ENCODE results near the gene TRIM14. TPM values are rescaled to one million over a fixed set of nuclear protein-coding genes. Genes with fewer than 3 reads are reported as not detected.

The TRIM14 gene
- total RNA-seq, 1 donor from 2014 or later: 25.8 TPM

DNA sequence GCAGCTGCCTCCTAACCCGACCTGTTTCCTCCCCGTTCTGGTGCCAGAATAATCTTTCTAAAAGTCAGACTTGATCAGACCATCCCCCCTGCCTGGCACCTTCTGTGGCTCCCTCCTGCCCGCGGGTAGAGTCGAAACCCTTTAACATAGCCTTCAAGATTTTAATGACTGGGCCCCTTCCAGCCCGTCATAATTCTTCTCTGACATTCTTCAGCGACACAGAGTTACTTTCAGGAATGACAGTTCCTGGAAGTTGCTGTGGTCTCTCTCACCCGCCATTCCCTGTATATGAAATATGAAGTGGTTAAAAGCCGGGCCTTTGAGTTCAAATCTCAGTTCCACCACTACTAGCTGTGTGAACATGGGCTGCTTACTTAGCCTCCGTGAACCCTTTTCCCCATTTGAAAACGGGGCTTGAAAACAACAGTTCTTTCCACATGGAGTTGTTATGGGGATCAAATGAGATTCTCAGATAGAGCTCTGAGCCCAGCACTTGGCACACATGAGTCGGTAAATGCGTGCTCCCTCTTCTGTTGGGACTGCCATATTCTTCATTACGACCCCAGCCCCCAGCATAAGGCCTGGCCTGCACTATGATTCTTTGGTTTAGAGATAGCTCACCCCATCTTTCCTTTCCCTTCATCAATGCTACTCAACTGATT lies 61.8 kb downstream of the TRIM14 start:
- Histone ChIP-seq H3K4me3 (peak overlapping the region; percentile 65 to 87), H3K9me3 (no peaks in the 10 kb centered on the region), H3K27ac (peak overlapping the region; percentile 92), H3K4me1 (peaks cover 23% of the 10 kb centered on the region), H3K27me3 (no peaks in the 10 kb centered on the region), H3K36me3 (peaks cover 0 to 12% of the 10 kb centered on the region in 2 donors)
- no peak for DNase-seq (ENCODE audit: extremely low spot score in 2 of 2)
- intact Hi-C loops (cut with DNase I): loop anchor here (5.0 kb wide), 1 partner anchor 75 kb away; the partner anchor contains the start of gene ANP32B
- TF ChIP-seq, protein P1, sequence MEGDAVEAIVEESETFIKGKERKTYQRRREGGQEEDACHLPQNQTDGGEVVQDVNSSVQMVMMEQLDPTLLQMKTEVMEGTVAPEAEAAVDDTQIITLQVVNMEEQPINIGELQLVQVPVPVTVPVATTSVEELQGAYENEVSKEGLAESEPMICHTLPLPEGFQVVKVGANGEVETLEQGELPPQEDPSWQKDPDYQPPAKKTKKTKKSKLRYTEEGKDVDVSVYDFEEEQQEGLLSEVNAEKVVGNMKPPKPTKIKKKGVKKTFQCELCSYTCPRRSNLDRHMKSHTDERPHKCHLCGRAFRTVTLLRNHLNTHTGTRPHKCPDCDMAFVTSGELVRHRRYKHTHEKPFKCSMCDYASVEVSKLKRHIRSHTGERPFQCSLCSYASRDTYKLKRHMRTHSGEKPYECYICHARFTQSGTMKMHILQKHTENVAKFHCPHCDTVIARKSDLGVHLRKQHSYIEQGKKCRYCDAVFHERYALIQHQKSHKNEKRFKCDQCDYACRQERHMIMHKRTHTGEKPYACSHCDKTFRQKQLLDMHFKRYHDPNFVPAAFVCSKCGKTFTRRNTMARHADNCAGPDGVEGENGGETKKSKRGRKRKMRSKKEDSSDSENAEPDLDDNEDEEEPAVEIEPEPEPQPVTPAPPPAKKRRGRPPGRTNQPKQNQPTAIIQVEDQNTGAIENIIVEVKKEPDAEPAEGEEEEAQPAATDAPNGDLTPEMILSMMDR (IDR thresholded peaks at IDR 0.05): no peak
- TF ChIP-seq POLR2A (IDR thresholded peaks at IDR 0.05) (no peak), POLR2AphosphoS5 (IDR thresholded peaks at IDR 0.05; ENCODE audit: insufficient read depth in 1 of 2, low read depth in 1 of 2) (no peak)

GRCh38 chr9:98056269-98057137 lies 62.5 kb downstream of the TRIM14 start, which contains the start of gene NANS:
Gene NANS, plus strand, starts transcription at chr9:98056732. Its CDS starts 77 bp downstream, at chr9:98056809.
- Histone ChIP-seq H3K27me3 (no peaks in the 10 kb centered on the region), H3K27ac (peak within 1 kb of the TSS; percentile 92), H3K4me3 (peak within 1 kb of the TSS; percentile 65 to 87), H3K36me3 (peaks cover 0 to 7% of the 10 kb centered on the region in 2 donors), H3K9me3 (no peaks in the 10 kb centered on the region), H3K4me1 (peaks cover 23% of the 10 kb centered on the region)
- peak in 1 of 2 donors; percentile 95 for DNase-seq (ENCODE audit: extremely low spot score in 2 of 2)
- intact Hi-C loops (cut with DNase I): loop anchor here (5.0 kb wide), 1 partner anchor 74 kb away; the partner anchor contains the start of gene ANP32B
- TF ChIP-seq POLR2A (IDR thresholded peaks at IDR 0.05) (peak; percentile 58 to 93), POLR2AphosphoS5 (IDR thresholded peaks at IDR 0.05; ENCODE audit: insufficient read depth in 1 of 2, low read depth in 1 of 2) (peak in 1 of 2 donors; percentile 97)
- TF ChIP-seq, protein P1 (IDR thresholded peaks at IDR 0.05): no peak

DNA sequence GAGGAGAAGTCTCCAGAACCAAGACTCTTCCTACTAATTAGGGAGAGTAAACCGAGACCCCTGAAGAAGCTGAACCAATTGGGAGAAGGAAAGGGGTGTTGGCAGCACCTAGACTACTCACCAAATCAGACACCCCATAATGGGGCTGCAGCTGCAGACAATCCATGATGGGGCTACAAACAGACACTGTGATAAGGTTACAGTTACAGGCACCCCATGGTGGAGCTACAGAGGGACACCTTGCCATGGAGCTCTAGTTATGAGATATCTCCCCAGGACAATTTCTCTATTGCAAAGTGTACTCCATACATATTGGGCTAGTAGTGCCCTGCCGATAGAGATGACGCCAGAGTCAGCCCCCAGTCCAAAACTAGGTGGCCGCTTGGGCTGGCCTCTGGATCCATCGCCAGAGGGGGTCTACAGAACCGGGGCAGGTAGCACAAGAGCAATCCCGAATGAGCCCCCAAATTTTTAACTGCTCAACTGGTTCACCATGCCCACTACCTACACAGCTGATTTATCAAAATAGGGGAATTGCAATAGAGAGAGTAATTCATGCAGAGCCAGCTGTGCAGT lies 64.6 kb downstream of the TRIM14 start:
- intact Hi-C loops (cut with DNase I): no loop called here

GRCh38 chr9:98050351-98050750 lies 68.7 kb downstream of the TRIM14 start:
- TF ChIP-seq POLR2AphosphoS5 (IDR thresholded peaks at IDR 0.05; ENCODE audit: insufficient read depth in 1 of 2, low read depth in 1 of 2): no peak
- TF ChIP-seq, protein P1 (IDR thresholded peaks at IDR 0.05): no peak
- no peak for TF ChIP-seq POLR2A (IDR thresholded peaks at IDR 0.05)
- intact Hi-C loops (cut with DNase I): no loop called here

More for the DNA sequence above, 64.6 kb downstream of the TRIM14 start:
- H3K27me3 ChIP-seq: no peaks in the 10 kb centered on the region
- H3K4me3 ChIP-seq: no peak overlapping the region
- peaks cover 22% of the 10 kb centered on the region for H3K4me1 ChIP-seq
- no peak overlapping the region for H3K27ac ChIP-seq
- TF ChIP-seq POLR2AphosphoS5 (IDR thresholded peaks at IDR 0.05; ENCODE audit: insufficient read depth in 1 of 2, low read depth in 1 of 2) (no peak), POLR2A (IDR thresholded peaks at IDR 0.05) (no peak)
- no peak for DNase-seq (ENCODE audit: extremely low spot score in 2 of 2)
- no peaks in the 10 kb centered on the region for H3K36me3 ChIP-seq
- H3K9me3 ChIP-seq: no peaks in the 10 kb centered on the region

More at GRCh38 chr9:98050351-98050750, 68.7 kb downstream of the TRIM14 start:
- no peak overlapping the region for H3K27ac ChIP-seq
- DNase-seq (ENCODE audit: extremely low spot score in 2 of 2): no peak
- H3K9me3 ChIP-seq: no peaks in the 10 kb centered on the region
- no peaks in the 10 kb centered on the region for H3K36me3 ChIP-seq
- H3K27me3 ChIP-seq: no peaks in the 10 kb centered on the region
- H3K4me1 ChIP-seq: no peaks in the 10 kb centered on the region
- H3K4me3 ChIP-seq: no peak overlapping the region

All from vagina (tissue), 2 donors.